Fibroblast of pulmonary artery (primary cell): ENCODE results near the gene TACC2.

ENCODE experiments used
- DNase-seq: peaks from one replicate; pipeline ENCODE4 v3.0.0-alpha.2; 2010; ENCODE audit warnings: low read depth
- H3K4me3 ChIP-seq: replicated peaks from 2 replicates; pipeline ENCODE4 v1.5.1; 2011; ENCODE audit warnings: low read depth, mild to moderate bottlenecking, control low read depth, low read length, moderate library complexity
- CTCF ChIP-seq: IDR thresholded peaks from 2 replicates; pipeline ENCODE4 v1.5.1; 2011; ENCODE audit warnings: mild to moderate bottlenecking, control low read depth, low read length, inconsistent platforms; ENCODE audit errors: missing control alignments

TACC2 gene

GRCh38 chr10:122298598-122299301 lies 309.8 kb downstream of the TACC2 start:
- DNase-seq, result peak; percentile 85
- TF ChIP-seq CTCF, result peak; percentile 92
- no peak overlapping the region for H3K4me3 ChIP-seq

DNA sequence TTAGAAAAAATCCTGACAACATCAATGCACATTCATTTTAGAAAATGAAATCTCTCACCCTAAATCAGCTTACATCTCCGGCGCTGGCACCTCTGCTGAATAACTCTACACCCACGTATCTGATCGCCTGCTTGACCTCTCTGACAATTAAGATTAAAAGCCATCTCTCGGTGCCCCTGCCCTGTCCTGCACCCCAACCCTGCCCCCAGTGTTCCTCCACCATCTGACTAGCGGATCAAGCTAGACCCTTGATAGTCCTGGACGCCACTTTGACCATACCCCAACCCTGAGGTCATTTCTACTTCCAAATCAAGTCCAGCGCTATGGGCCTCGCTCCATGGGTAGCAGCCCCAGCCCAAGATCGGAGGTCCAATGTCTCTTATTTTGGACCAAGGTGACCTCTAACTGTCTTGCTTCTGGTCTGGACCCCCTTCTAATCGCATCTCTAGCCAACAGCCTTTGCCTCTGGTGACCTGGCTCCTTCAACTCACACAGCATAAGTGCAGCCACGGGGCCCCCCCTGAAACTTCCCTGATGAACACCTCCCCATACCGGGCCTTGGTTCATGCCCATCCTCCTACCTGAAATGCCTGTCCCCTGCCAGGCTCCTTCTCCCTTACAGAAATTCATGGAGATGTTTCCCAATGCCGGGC lies 310.6 kb downstream of the TACC2 start:
- no peak overlapping the region for H3K4me3 ChIP-seq
- no peak for DNase-seq
- no peak for TF ChIP-seq CTCF

GRCh38 chr10:122301055-122301810 lies 312.3 kb downstream of the TACC2 start:
- peak; percentile 89 for DNase-seq
- no peak for TF ChIP-seq CTCF
- H3K4me3 ChIP-seq, result no peak overlapping the region

DNA sequence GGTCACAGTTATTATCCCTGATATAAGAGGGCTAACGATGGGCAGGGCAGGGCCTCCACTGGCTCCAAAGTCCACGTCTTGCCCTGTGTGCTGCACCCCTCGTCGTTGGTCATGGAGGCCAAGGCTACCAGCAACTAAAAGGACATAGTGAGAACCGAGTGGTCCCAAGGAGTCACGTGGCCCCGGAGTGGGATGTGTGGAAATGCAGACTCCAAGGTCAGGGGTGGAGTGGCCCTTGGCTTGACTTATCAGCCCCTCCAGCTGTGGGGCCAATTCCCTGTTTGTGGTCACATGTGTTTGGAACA lies 312.8 kb downstream of the TACC2 start:
- DNase-seq, result no peak
- TF ChIP-seq CTCF, result no peak
- H3K4me3 ChIP-seq, result no peak overlapping the region

- no peak overlapping the region for H3K4me3 ChIP-seq
- DNase-seq, result no peak
- TF ChIP-seq CTCF, result no peak
Observed at GRCh38 chr10:122302315-122302714, 313.4 kb downstream of the TACC2 start.

- no peak for DNase-seq
- no peak overlapping the region for H3K4me3 ChIP-seq
- no peak for TF ChIP-seq CTCF
Observed at GRCh38 chr10:122303271-122304053, 314.5 kb downstream of the TACC2 start.
